K562 (cell line): ENCODE measurements around the gene PALLD. TPM values are rescaled to one million over a fixed set of nuclear protein-coding genes. Genes with fewer than 3 reads are reported as not detected.

ENCODE experiments used
- ATAC-seq: fragments of 200-7000 bp; cut with Tn5 transposase; 3 replicates; pipeline ENCODE4 v1.9.1; 2020; ENCODE audit warnings: moderate library complexity
- BruUV-seq: library from RNA; stranded (reverse); fragments of 400-500 nt; replicated peaks from 2 replicates; lab custom pipeline; 2021; lab: Mats Ljungman, UMichigan
- CTCF ChIA-PET: fragments of 300-600 bp; formaldehyde crosslinking; extraction: SDS; loops from one replicate; lab custom pipeline; 2021; ENCODE audit warnings: low intra/inter-chr PET ratio; lab: Yijun Ruan, JAX
- POLR2A ChIA-PET: fragments of 300-600, 350-650 bp; sonication (Branson Sonifier 250); formaldehyde crosslinking; extraction: SDS; loops from one replicate; lab custom pipeline; 2021; ENCODE audit warnings: antibody characterized with exemption, inconsistent platforms; lab: Yijun Ruan, JAX
- DNase-seq, 4 experiments: peaks; one replicate each; pipeline versions ENCODE4 v3.0.0 to v3.0.0-alpha.2; 2011 to 2018; ENCODE audit warnings: low spot score in 3 of 4, mixed read lengths in 3 of 4; ENCODE audit errors: extremely low read depth in 1 of 4
- FAIRE-seq: peaks from 2 replicates; lab custom pipeline; 2011; peaks lifted over from hg19 to GRCh38; lab: Jason Lieb, UNC
- H2AFZ ChIP-seq: 2 replicates; pipeline ENCODE4 v1.6.0; 2011; ENCODE audit warnings: low read depth, low read length, control low read depth, inconsistent platforms
- H3K27ac ChIP-seq: fragments of 200-600 bp; 3 replicates; pipeline ENCODE4 v1.8.0; 2011; ENCODE audit warnings: low read depth, mild to moderate bottlenecking, control low read depth, inconsistent platforms, low read length, moderate library complexity, mixed read lengths; ENCODE audit errors: extremely low read depth
- H3K27me3 ChIP-seq, 2 experiments: fragments of 300-600 bp in 1 of 2; 2 replicates in 1 of 2; 3 replicates in 1 of 2; pipeline versions ENCODE4 v1.6.0 to v1.8.0; 2011; ENCODE audit warnings: inconsistent platforms in 2 of 2, low read length in 2 of 2, mild to moderate bottlenecking in 1 of 2, mixed read lengths in 1 of 2, moderate library complexity in 1 of 2; ENCODE audit not compliant: control insufficient read depth in 2 of 2, insufficient read depth in 2 of 2
- H3K36me3 ChIP-seq: fragments of 300-600 bp; 3 replicates; pipeline ENCODE4 v1.8.0; 2011; ENCODE audit warnings: mild to moderate bottlenecking, low read length, inconsistent platforms; ENCODE audit not compliant: control insufficient read depth, insufficient read depth
- H3K4me1 ChIP-seq, 2 experiments: fragments of 200-600 bp in 1 of 2; replicated peaks in 1 of 2; 2 replicates in 1 of 2; 3 replicates in 1 of 2; pipeline versions ENCODE4 v1.5.1 to v1.8.0; 2011; ENCODE audit warnings: inconsistent platforms in 2 of 2, low read length in 2 of 2, mild to moderate bottlenecking in 1 of 2, mixed read lengths in 1 of 2, moderate library complexity in 1 of 2; ENCODE audit not compliant: control insufficient read depth in 2 of 2, insufficient read depth in 2 of 2
- H3K4me2 ChIP-seq: 2 replicates; pipeline ENCODE4 v1.6.1; 2011; ENCODE audit warnings: low read length, control low read depth, inconsistent platforms, mixed read lengths; ENCODE audit not compliant: insufficient read depth
- H3K4me3 ChIP-seq: fragments of 200-600 bp; sonication (generic), shearing (Covaris generic); 2 replicates; pipeline ENCODE4 v1.5.1; 2016; ENCODE audit warnings: control low read depth, inconsistent platforms
- H3K79me2 ChIP-seq: fragments of 200-600 bp; 3 replicates; pipeline ENCODE4 v1.8.0; 2011; ENCODE audit warnings: low read length, inconsistent platforms; ENCODE audit not compliant: control insufficient read depth, insufficient read depth
- H3K9ac ChIP-seq, 2 experiments: 2 replicates each; pipeline versions ENCODE4 v1.6.0 to v1.6.1; 2011; ENCODE audit warnings: low read depth in 2 of 2, low read length in 2 of 2, control low read depth in 1 of 2, inconsistent platforms in 1 of 2, mild to moderate bottlenecking in 1 of 2, mixed read lengths in 1 of 2; ENCODE audit not compliant: insufficient read depth in 1 of 2
- H3K9me1 ChIP-seq: one replicate; pipeline ENCODE4 v1.6.0; 2011; ENCODE audit warnings: inconsistent platforms, mild to moderate bottlenecking, low read length, moderate library complexity; ENCODE audit not compliant: control insufficient read depth, insufficient read depth
- H3K9me3 ChIP-seq: replicated peaks from 2 replicates; pipeline ENCODE4 v1.5.1; 2011; ENCODE audit warnings: low read depth, low read length, inconsistent platforms; ENCODE audit not compliant: control insufficient read depth, insufficient read depth
- H4K20me1 ChIP-seq: replicated peaks from 2 replicates; pipeline ENCODE4 v1.6.1; 2011; ENCODE audit warnings: low read length, inconsistent platforms, mixed read lengths; ENCODE audit not compliant: control insufficient read depth, insufficient read depth
- CAMTA2 ChIP-seq: fragments of 250-450 bp; sonication (Bioruptor Pico); conservative IDR thresholded peaks from 2 replicates; pipeline ENCODE4 v1.5.1; 2022
- ETS1 ChIP-seq: conservative IDR thresholded peaks from 2 replicates; pipeline ENCODE4 v1.6.1; 2011; ENCODE audit warnings: low read depth, mild to moderate bottlenecking, low read length; ENCODE audit not compliant: control insufficient read depth
- MAZ ChIP-seq, 2 experiments: fragments of 450-650 bp in 1 of 2; sonication (generic) in 1 of 2; formaldehyde crosslinking; IDR thresholded peaks in 1 of 2; conservative IDR thresholded peaks in 1 of 2; 2 replicates each; pipeline versions ENCODE4 v1.4.0 to v1.5.0; 2020; ENCODE audit warnings: mild to moderate bottlenecking in 1 of 2, missing genetic modification reagents in 1 of 2
- PHB2 ChIP-seq: fragments of 450-650 bp; IDR thresholded peaks from 2 replicates; pipeline ENCODE4 v1.6.1; 2017; ENCODE audit warnings: low read depth
- RBM25 ChIP-seq: fragments of 200-400 bp; formaldehyde crosslinking; IDR thresholded peaks from 2 replicates; pipeline ENCODE4 v1.6.1; 2018; ENCODE audit warnings: low read length, low read depth, moderate library complexity; ENCODE audit not compliant: severe bottlenecking
- SNIP1 ChIP-seq: fragments of 450-650 bp; IDR thresholded peaks from 2 replicates; pipeline ENCODE4 v1.7.1; 2017; ENCODE audit warnings: low read depth, mild to moderate bottlenecking
- ZNF830 ChIP-seq: fragments of 250-450 bp; sonication (Bioruptor Pico); IDR thresholded peaks from 2 replicates; pipeline ENCODE4 v1.5.0; 2021; ENCODE audit warnings: mild to moderate bottlenecking
- ZZZ3 ChIP-seq: fragments of 450-650 bp; IDR thresholded peaks from 2 replicates; pipeline ENCODE4 v1.6.1; 2016; ENCODE audit warnings: antibody characterized with exemption, mild to moderate bottlenecking, moderate library complexity
- WGBS: fragments of 100-300 bp; shearing (Covaris generic); methylation state at CpG from one replicate; pipeline ENCODE4 v1.1.6; 2016; ENCODE audit warnings: low coverage, mixed read lengths; ENCODE audit not compliant: insufficient coverage; ENCODE audit errors: missing lambda C conversion rate; 5-methylcytosine and 5-hydroxymethylcytosine counted together
- in situ Hi-C: fragments of 300-500 bp; cut with MboI; formaldehyde crosslinking; loops from 4 replicates; pipeline ENCODE4 v1.15.0; 2018; ENCODE audit warnings: inconsistent platforms, mixed read lengths
- intact Hi-C: fragments of 100-400 bp; cut with micrococcal nuclease; formaldehyde crosslinking; loops from 2 replicates; pipeline ENCODE4 v1.14.2; 2022
- polyA plus RNA-seq, 8 experiments: library from polyadenylated mRNA; depleted of rRNA in 4 of 8; stranded (reverse) in 5 of 8; unstranded in 3 of 8; fragments of >200 nt; fragmentation: Nextera tagmentation in 2 of 8; fragmentation: Illumina TruSeq in 1 of 8; extraction: Ambion mirVana in 2 of 8; extraction: Trizol in 1 of 8; gene quantifications; 2 replicates each; pipeline versions ENCODE4 v1.2.1 to v1.2.3, GENCODE V29; 2011 to 2014; ENCODE audit warnings: inconsistent platforms in 1 of 8, missing spikeins in 1 of 8
- total RNA-seq, 7 experiments: library from RNA; depleted of rRNA in 6 of 7; stranded (reverse); fragments of >200 nt in 6 of 7; fragmentation: Illumina TruSeq in 2 of 7; extraction: Trizol in 2 of 7; gene quantifications; 2 replicates each; pipeline versions ENCODE4 v1.2.1 to v1.2.3, GENCODE V29; 2011 to 2021; ENCODE audit warnings: low replicate concordance in 1 of 7

The PALLD gene
- total and polyA plus RNA-seq, 9 of the 15 experiments (the other 6 are each of a cell fraction or from before 2014, with no cell fraction given), result 0.01 to 0.35 (median 0.06) TPM; not detected in 3

- no peak for TF ChIP-seq SNIP1
- TF ChIP-seq CAMTA2 (CRISPR knock-in tag), result no peak
- no peak for TF ChIP-seq RBM25
- TF ChIP-seq ETS1, result no peak
- TF ChIP-seq ZZZ3, result no peak
Observed at GRCh38 chr4:168886351-168886750, 389.5 kb downstream of the PALLD start (continued).

DNA sequence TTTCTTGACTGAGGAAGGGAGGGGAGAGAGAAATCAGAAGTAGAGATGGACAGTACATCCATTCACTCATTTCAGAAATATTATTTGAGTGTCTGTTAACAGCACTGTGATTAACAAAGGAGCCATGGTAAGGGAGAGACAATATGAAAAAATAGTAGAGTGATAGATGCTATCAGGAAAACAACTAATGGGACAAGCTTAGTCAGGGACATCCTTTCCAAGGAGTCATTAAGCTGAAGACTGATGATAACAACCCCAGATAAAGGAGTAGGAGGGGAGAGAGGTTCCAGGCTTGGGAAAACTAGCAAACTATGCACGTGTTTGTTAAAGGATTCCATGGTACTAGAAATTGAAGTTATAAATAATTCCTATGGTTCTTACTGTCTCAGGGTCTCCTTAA, 391.0 kb downstream of the PALLD start:
- ChIA-PET CTCF (no interaction called here), POLR2A (no interaction called here)
- Histone ChIP-seq H3K36me3 (no peaks in the 10 kb centered on the region), H4K20me1 (no peaks in the 10 kb centered on the region), H3K79me2 (no peaks in the 10 kb centered on the region), H3K4me3 (no peak overlapping the region), H3K27me3 (no peaks in the 10 kb centered on the region), H3K4me2 (no peak overlapping the region), H3K4me1 (no peaks in the 10 kb centered on the region), H3K9me1 (no peaks in the 10 kb centered on the region), H3K27ac (no peak overlapping the region), H3K9ac (no peak overlapping the region), H2AFZ (no peak overlapping the region), H3K9me3 (no peaks in the 10 kb centered on the region)
- intact Hi-C loops, result no loop called here
- DNase-seq (no peak), FAIRE-seq (no peak), ATAC-seq (no peak)
- BruUV-seq, result no TSS peak
- WGBS, result 0% methylated on average over 1 of the region's 1 CpG
- no peak for TF ChIP-seq ZNF830 (CRISPR knock-in tag)
- TF ChIP-seq MAZ (CRISPR knock-in tag; conservative IDR thresholded peaks at IDR 0.05 in 1 of 2, IDR thresholded peaks at IDR 0.05 in 1 of 2), result no peak
- TF ChIP-seq PHB2, result no peak
- in situ Hi-C loops, result no loop called here
